ENCODE measurements around the gene INKA1. TPM values are rescaled to one million over a fixed set of nuclear protein-coding genes. Genes with fewer than 3 reads are reported as not detected.
A peak's percentile ranks its signal among the peaks of the same experiment; 100 is the strongest.

Gene INKA1
- total RNA-seq, 2 donors from 2014 or later: 1.8 to 4.2 TPM

DNA sequence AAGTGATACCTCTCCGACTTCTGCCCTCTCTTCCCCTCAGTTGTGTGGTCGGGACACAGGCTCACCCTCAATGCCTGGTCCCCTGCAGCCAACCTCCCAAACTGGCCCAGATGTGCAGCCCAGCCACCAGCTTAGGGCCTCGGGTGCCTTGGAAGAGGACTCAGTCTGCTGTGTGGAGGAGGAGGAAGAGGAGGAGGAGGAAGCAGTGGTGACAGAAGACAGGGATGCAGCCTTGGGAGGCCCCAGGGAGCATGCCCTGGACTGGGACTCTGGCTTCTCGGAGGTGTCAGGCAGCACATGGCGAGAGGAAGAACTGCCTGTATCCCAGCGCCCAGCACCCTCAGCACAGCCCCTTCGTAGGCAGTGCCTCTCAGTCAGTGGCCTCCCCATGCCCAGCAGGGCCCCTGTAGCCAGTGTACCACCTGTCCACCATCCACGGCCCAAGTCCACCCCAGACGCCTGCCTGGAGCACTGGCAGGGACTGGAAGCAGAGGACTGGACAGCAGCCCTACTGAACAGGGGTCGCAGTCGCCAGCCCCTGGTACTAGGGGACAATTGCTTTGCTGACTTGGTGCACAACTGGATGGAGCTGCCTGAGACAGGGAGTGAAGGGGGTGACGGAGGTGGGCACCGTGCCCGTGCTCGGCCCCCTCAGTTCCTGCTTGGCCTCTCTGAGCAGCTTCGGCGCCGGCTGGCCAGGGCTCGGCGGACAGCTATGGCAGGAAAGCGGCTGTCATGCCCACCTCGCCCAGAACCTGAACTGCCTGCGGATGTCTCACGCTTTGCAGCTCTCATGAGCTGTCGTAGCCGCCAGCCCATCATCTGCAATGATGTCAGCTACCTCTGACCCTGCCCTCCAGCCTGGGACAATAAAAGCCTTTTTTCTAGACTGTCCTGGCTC, 1.3 kb downstream of the INKA1 start:
- H3K27me3 ChIP-seq: no peaks in the 10 kb centered on the region
- H3K4me1 ChIP-seq: peaks cover 0 to 52% of the 10 kb centered on the region in 2 donors
- TF ChIP-seq, protein P1, sequence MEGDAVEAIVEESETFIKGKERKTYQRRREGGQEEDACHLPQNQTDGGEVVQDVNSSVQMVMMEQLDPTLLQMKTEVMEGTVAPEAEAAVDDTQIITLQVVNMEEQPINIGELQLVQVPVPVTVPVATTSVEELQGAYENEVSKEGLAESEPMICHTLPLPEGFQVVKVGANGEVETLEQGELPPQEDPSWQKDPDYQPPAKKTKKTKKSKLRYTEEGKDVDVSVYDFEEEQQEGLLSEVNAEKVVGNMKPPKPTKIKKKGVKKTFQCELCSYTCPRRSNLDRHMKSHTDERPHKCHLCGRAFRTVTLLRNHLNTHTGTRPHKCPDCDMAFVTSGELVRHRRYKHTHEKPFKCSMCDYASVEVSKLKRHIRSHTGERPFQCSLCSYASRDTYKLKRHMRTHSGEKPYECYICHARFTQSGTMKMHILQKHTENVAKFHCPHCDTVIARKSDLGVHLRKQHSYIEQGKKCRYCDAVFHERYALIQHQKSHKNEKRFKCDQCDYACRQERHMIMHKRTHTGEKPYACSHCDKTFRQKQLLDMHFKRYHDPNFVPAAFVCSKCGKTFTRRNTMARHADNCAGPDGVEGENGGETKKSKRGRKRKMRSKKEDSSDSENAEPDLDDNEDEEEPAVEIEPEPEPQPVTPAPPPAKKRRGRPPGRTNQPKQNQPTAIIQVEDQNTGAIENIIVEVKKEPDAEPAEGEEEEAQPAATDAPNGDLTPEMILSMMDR (IDR thresholded peaks at IDR 0.05): no peak
- H3K9me3 ChIP-seq: no peaks in the 10 kb centered on the region
- H3K36me3 ChIP-seq: peaks cover 2% of the 10 kb centered on the region
- peak overlapping the region; percentile 82 to 87 for H3K4me3 ChIP-seq
- no peak for DNase-seq (ENCODE audit: low spot score)
- peak overlapping the region; percentile 93 to 97 for H3K27ac ChIP-seq

DNA sequence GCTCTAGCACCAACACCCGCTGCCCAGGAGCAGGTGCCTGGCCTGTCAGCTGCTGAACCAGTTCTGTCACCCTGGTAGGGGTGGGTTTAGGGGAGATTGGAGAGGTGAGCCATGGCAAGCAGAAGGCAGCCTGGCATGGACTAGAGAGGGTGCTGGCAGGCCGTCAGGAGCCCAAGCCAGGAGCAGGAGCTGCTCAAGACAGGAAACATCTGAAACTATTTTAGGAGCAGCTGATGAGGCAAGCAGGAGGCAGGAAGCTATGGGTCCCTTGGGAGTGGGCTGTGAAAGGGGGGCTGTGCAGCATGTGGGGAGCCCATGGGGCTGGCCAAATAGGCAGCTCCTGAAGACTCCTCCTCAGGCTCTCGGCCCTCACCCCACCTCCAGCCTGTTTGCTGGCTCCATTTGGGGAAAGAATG, 2.3 kb downstream of the INKA1 start:
- H3K4me1 ChIP-seq: peaks cover 0 to 45% of the 10 kb centered on the region in 2 donors

DNA sequence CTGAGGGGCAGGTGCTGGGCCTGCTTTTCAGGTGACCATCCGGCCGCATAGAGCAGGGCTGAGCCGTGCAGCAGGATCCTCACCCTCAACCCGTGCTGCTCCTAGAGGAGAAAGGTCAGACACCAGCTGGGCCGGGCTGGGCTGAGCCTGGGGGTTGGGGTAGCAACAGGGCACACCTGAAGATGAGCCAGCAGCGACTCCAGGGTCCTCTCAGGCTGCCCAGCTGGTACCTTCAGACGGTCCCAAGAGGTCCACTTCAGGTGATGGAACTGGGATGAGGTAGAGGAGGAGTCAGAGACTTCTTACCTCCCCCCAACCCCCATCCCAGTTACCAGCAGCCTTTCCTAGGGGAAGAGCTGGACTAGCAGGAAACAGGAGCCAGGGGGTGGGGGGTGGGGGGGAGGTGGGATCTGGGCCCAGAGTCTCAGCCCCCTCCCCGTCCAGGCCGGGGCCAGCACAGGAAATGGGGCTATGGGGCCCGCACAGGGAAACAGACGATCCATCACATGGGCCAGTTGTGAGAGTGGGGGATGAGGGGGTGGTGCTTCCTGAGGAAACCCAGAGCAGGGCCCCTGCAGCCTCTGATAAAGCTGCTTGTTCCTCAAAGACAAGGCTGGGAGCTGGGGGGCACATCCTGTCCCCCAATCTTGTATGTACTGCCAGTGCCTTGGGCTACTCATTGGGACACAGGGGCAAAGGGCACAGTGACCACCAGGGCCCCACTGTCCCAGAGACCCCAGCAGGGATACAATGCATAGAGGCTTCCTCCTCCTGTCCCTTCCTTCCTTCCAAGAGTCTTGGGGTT, 3.0 kb downstream of the INKA1 start:
- Histone ChIP-seq H3K27me3 (no peaks in the 10 kb centered on the region), H3K9me3 (no peaks in the 10 kb centered on the region), H3K4me1 (peaks cover 0 to 45% of the 10 kb centered on the region in 2 donors), H3K4me3 (peak overlapping the region in 1 of 2 donors; percentile 13), H3K27ac (peak overlapping the region; percentile 93 to 97), H3K36me3 (peaks cover 14% of the 10 kb centered on the region)
- TF ChIP-seq, protein P1 (IDR thresholded peaks at IDR 0.05): no peak
- peak; percentile 61 for DNase-seq (ENCODE audit: low spot score)

More for the DNA sequence above, 2.3 kb downstream of the INKA1 start:
- Histone ChIP-seq H3K27ac (peak overlapping the region; percentile 93 to 97), H3K4me3 (peak overlapping the region in 1 of 2 donors; percentile 87), H3K9me3 (no peaks in the 10 kb centered on the region), H3K27me3 (no peaks in the 10 kb centered on the region), H3K36me3 (peaks cover 12% of the 10 kb centered on the region)
- DNase-seq (ENCODE audit: low spot score): peak; percentile 88
- TF ChIP-seq, protein P1 (IDR thresholded peaks at IDR 0.05): no peak

DNA sequence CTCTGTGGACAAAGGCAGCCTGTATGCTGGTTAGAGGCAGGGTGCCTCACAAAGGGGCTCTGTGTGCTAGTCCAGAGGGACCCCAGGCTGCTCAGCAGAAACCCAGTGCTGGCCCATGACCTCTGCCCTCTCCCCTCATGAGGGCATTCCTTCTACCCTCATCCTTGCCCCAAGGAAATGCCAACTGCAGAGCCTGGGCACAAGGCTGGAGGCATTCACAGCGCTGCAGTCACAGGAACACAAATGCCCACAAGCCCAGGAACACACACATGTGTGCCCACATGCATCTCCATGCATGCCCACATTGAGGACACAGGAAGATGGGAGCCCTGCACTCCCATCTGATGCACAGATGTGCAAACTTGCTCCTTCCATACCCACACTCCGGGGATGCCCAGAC, 3.8 kb downstream of the INKA1 start:
- Histone ChIP-seq H3K36me3 (peaks cover 20% of the 10 kb centered on the region), H3K4me3 (no peak overlapping the region), H3K27ac (peak overlapping the region in 1 of 2 donors; percentile 93), H3K4me1 (peaks cover 0 to 45% of the 10 kb centered on the region in 2 donors), H3K27me3 (no peaks in the 10 kb centered on the region), H3K9me3 (no peaks in the 10 kb centered on the region)
- TF ChIP-seq, protein P1 (IDR thresholded peaks at IDR 0.05): no peak
- no peak for DNase-seq (ENCODE audit: low spot score)

DNA sequence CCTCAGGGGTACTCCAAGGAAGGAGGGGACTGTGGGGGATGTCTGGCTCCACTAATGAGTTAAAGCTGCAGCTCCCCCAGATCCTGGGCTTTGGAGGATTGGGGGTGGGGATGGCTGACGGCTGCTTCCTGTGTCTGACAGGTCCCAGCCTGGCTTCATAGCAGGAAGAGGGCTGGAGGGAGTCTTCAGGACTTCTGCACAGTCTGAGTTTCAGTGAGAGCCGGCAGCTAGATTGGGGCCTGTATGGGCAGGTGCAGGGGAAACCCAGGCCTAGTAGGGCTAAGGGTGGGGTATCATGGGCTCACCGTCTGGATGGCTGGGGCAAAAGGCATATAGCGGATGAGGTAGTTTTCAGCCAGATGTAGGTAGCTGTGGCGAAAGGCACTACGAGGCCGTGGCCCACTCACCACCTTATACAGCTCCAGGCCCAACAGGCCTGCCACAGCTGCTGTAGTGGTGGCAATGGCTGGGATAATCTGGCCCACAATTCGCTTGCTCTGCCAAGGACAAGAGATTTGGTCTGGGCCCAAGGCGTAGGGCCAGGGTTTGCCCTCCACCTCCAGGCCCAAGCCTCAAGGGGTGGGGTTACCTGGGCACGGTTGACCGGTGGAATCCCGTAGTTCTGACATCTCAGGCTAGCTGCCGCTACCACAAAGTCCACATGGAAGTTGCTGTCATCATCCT, 4.5 kb downstream of the INKA1 start:
- H3K4me3 ChIP-seq: no peak overlapping the region
- no peaks in the 10 kb centered on the region for H3K9me3 ChIP-seq
- H3K27ac ChIP-seq: peak overlapping the region in 1 of 2 donors; percentile 9
- TF ChIP-seq, protein P1 (IDR thresholded peaks at IDR 0.05): no peak
- no peaks in the 10 kb centered on the region for H3K27me3 ChIP-seq
- peaks cover 0 to 50% of the 10 kb centered on the region in 2 donors for H3K4me1 ChIP-seq
- peaks cover 22% of the 10 kb centered on the region for H3K36me3 ChIP-seq
- no peak for DNase-seq (ENCODE audit: low spot score)

All from right atrium auricular region (tissue), 2 donors.